Activated CD8-positive, alpha-beta memory T cell treated with anti-CD3 and anti-CD28 coated beads, Interleukin-2, amount 50 U/mL, for 48 hours (primary cell): Measurements from ENCODE around the gene SLC19A1.
"Not testable (repeated sequence)": the region's sequence is repeated elsewhere in the genome, so short reads cannot be mapped to it uniquely, and the experiment has no call there.

Source experiments
- DNase-seq: peaks from one replicate; pipeline ENCODE4 v3.0.0-alpha.2; 2020

SLC19A1 gene

DNA sequence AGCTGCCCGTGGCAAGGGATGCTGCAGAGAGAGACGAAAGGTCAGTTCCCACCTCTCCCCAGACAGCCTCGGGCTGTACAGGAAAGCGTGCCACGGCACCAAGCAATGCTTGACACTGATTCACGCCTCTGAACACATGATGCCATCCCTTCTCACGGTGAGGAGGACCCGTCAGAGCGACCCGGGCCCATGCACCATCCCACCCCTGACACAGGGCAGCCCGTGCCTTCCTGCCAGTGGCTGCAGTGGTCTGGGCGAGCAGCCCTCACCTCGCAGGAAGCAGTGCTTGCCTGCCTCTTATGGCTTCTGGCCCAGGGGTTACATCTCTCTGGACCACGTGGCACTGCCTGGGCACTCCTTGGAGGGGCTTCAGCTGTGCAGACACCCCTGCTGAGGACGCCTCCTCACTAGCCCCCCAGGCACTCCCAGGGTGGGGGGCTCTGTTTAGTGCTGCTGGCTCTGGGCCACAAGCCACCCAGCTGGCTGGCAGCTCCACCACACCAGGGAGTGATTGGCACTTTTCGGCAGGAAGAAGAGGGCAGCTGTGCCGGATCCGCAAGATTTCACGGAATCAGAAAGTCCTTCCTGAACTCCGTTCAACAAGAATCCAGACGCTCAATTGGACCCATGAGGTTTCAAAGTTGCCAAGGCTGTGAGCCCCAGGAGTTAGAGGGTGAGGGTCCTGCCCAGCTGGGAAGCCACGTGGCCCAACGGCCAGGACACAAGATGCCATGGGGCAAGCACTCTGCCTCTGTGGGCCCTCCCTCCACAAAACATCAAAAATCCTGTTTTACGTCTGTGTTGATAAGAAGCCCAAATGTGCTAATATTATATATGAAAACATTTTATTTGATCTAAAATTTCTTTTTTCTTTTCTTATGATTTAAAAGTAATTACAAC, 34.8 kb upstream of the SLC19A1 start:
- no peak for DNase-seq

DNA sequence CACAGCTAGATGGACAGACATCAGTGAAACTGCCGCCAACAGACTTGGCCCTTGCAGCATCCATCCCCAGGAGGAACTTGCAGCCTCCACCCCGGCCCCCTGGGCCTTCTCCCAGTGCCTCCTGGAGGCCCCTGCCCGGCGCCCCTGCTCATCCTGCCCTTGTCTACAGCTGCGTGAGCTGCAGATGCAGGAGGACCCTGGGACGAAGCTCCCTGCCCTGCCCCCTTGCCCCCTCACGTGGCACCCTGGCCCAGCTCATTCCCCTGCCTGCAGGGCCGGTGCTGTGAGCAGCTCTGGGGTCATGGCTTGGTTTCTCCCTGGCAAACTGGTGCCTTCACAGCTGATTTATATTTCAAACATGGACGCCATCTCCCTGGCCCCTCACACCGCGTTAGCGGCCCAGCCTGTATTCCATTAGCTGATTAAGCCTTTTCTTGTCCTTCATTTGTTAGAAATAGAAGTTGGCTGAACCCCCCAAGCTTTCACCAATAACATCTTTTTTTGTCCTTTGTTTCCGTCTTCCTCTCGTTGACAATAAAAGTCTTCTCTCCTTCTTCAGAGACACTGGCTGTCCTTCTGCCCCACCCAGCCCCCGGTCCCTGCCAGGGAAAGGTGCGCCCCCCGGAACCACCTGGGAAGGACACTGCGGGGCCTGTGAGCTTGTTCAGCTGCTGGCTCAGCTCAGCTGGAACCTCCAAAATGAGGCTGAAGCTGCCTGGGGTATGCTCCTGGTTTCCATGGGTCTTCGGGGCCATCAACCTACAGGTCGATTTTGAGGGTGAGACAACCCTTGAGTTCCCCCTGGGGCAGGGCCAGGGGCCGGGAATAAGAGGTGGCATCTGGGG, 34.0 kb upstream of the SLC19A1 start:
- DNase-seq: no peak

DNA sequence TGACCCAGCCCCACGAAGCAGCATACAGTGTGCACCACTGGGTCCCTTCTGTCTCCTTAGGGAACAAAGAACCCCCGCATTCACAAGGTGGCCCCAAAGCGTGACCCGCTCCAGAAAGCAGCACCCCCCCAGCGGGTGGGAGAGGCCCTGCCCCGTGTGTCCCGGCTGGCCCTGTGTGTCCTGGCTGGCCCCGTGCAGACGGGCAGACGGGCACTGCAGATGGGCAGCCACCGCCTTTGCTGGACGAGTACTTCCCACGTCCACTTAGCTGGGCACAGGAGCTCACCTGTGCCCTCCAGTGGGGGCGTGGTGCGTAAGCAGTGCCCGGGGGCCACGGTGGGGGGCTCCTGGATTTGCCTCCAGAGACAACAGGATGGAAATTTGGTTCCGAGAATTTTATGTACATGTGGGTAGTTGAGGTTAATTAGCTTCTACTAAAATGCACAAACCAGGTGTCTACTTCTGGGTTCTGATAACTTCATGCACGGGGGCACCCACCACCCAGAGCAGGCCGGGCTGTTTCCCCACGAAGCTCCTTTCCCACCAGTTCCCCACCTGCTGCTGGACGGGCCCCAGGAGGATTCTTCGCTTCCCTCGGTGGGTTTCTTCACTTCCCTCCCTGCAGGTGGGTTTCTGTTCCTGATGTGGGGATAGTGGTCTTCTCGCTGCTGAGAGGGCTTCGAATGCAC, 33.2 kb upstream of the SLC19A1 start:
- DNase-seq: peak; percentile 22

DNA sequence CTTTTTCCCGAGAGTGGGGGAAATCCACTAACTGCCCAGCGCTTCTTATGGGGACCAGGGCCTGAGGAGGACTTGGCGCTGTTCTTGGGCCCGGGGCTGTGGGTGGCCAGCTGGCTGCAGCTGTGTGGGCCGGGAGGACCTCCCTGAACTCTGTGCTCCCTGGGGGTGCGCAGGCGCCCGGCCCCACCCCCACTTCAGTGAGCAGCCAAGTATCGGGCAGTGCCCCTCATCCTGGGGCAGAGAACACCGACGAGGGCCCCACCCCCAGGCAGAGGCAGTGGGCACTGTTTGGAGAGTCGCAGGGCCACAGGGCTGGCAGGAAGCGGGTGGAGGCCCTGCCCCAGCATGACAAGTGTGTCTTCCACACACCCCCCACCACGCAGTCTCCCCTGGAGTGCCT, 32.5 kb upstream of the SLC19A1 start:
- peak; percentile 23 for DNase-seq

DNA sequence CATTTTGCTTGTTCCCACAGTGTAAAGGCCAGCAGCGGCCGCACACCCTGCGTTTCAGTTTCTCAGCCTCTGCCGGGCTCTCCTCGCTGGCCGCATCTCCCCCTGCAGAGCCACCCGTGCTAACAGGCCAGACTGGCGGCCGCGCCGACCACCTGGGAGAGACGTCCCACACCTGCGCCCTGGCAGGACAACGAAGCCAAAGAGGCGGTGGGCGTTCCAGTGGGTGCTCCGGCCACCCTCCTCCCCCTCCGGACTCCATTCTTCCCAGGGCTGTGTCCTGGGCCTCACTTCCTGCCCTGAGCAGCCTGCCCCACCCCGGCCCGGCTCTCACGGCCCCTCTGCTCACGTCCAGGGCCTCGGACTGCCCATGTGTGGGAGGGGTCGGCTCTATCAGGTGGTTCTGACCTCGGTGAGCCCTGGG, 31.9 kb upstream of the SLC19A1 start:
- peak; percentile 36 for DNase-seq

DNA sequence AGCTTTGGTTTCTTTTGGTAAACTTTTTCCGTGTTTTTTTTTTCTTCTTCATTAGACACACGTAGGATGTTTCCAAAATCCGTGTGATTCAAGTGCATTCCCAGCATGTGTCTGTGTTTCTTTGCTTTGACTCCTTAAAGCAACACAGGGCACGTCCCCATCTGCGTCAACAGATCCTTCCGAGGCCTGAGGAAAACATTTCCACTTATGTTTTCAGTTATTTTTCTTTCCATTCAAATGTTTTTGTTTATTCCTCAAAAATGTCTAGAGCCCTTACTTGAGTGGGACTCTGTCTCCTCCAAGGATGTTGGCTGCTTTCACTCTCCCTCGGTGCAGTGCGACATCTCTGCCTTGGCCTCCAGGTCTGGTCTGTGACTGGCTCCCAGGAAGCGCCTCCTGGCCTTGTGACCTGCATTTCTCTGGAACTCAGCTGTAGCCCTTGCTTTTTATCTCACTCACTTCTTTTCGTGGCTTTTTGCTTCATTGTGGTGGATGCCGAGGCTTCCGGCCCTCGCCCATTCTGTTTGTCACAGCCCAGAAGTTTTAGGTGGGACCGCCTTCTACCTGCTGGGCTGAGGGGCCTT, 31.3 kb upstream of the SLC19A1 start:
- DNase-seq: peak; percentile 6

DNA sequence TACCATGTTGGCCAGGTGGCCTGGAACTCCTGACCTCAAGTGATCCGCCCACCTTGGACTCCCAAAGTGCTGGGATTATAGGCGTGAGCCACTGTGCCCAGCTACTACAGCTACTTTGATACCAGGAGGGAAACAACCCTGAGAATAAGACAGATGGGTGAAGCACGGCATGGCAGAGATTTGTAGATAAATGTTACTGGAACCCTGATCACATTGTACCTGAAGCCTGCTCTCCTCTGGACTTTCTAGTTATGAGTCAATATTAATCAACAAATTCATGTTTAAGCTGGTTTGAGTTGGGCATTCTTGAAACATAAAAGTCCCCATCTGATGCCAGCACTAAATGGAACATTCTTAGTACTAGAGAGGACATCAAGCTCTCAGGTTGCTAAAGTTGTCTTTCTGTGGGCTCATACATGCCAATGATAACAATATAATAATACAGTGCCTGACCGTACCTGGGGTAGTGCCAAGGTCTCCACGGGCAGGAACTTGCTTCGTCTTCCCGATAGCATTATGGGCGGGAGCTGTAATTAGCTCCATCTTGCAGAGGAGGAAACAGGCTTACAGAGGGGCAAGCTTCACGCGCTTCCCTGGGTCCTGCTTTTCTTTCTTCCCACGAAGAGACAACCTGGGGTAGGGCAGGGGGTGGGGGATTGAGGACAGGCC, 30.7 kb upstream of the SLC19A1 start:
- DNase-seq: peak; percentile 22

DNA sequence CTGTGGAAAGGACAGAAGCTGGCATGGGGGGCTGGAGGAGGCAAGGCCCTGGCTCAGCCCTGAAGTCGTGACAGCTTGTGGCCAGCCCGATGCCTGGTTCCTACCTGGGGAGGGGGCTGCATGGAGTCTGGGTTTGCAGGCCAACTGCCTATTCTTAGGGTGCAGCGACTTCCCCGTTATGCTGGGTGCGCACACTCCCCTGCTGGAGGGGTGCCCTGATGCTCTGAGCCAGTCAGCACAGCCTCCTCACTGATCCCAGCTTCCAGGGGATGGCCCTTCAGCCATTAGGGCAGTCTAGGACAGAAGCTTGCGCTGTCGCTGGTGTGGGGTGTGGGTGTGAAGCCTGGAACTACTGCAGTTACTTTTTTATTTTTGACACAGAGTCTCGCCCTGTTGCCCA, 30.0 kb upstream of the SLC19A1 start:
- no peak for DNase-seq

DNA sequence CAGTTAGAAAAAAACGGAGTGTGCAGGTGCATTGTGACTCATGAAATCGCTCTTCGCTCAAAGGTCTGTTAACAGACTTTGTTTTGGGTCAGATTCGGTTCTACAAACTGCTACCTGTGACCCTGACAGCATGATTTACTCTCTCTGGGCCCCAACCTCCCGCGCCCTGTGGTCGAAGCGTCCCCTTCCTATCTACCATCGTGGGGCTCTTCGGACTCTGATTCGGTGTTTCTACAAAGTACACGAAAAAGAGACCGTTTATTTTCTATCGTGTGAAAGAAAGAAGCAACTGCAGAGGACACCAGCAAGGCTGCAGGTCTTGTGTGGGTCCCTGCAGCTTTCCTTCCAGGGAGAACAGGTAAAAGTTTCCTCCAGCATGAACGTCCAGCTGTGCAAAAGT, 29.4 kb upstream of the SLC19A1 start:
- no peak for DNase-seq

DNA sequence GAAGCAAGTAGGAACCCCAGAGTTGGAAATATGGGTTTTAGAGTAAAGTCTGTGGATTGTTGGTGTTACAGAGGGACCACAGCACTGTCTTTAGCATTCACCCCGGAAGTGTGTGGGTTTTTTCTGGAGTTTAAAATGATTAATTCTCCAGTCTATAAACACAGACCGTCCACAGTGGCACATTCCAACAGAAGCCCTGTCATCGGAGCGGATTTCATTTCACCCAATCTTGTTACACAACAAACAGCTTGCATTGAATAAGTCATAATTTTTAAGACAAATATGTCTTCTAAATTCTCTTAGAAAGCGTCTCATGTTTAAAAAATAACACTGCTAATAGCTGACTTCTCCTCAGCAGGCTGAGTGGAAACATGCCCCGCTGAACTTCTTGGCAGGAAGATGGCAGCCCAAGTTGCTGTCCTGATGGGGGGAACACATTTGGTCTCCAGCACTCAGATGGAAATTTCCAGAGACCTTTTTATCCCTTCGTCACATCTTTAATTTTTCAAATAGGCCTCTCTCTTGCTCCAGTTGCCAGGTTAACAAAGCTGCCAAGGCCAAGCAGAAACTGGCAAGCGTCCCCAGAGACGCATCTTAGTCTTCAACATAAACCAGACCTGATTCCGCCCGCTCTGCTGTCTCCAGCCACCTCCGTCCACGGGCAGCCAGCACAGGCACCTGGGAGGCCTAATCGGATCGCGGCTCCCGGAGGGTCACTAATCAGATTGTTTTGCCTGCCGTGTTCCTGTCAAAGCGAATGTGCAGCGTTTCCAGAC, 28.8 kb upstream of the SLC19A1 start:
- no peak for DNase-seq

DNA sequence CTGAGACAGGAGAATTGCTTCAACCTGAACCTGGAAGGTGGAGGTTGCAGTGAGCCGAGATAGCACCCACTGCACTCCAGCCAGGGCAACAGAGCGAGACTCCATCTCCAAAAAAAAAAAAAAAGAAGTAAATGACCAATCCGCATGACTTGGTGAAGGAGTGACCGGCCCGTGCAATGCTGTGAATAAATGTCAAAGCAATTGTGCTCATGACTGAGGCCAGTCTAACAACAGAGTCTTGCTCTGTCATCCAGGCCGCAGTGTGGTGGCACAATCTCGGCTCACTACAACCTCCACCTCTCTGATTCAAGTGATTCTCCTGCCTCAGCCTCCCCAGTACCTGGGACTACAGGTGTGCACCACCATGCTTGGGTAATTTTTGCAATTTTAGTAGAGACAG, 27.8 kb upstream of the SLC19A1 start:
- no peak for DNase-seq

DNA sequence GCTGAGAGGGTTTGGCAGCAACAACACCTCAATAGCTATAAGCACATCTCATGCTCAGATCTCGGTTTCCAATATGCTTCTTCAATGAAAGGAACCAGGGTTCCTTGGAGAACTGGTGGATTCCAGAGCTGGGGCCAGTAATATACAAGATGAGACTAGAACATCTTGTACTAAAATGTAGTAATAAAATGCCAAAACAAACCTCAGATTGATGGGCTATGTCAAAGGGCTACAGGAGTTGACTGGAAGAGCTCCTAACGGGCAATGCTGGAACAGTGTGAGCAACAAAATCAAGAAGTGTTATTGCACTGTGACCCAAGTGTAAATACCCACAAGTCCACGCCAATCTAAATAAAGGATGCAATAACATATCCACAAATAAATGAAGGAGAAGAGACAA, 26.1 kb upstream of the SLC19A1 start:
- DNase-seq: no peak

DNA sequence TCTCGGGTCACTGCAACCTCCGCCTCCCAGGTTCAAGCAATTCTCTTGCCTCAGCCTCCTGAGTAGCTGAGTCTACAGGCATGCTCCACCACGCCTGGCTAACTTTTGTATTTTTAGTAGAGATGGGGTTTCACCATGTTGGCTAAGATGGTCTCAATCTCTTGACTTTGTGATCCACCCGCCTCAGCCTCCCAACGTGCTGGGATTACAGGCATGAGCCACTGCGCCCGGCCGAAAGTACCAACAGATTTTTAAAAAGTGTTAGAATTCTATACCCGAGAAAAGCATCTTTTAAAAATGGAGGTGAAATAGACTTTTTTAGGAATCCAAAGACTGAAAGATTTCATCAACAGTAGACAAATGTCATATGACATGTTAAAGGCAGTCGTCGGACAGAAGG, 21.9 kb upstream of the SLC19A1 start:
- not testable (repeated sequence) for DNase-seq

DNA sequence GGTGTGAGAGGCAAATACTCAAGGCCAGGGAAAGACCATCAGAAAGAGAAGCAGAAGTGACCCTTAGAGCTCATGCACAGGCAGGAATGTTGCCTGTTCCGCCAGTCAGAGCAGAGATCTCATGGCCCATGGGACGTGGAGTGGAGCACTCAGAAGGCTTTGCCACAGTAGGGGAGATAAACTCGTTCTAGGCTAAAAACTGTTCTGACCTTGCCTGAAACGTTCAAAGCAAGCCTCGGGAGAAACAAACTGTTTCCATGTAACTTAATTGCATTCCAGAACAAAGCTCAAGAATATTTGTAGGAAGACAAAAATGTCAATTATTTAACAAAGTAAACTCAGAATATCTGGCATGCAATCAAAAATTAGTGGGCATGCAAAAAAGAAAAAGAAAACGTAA, 20.7 kb upstream of the SLC19A1 start:
- DNase-seq: no peak

DNA sequence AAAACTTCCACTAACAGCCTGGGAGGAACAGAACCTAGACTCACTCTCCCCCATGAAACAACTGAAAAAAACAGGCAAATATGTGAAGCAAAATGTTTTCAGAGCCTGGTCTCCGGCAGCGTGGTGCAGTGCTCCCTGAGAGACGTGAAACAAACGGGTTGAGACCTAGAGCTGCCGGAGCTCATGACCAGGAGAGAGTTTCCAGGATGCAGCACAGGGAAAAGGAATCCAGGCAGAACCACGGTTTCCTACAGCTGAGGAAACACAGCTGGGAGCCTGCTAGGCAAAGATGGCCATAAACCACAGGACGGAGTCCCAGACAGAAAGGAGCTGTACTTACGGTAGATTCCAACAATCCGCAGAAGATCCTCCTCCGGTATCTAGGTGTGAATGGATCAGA, 20.2 kb upstream of the SLC19A1 start:
- DNase-seq: peak; percentile 29

DNA sequence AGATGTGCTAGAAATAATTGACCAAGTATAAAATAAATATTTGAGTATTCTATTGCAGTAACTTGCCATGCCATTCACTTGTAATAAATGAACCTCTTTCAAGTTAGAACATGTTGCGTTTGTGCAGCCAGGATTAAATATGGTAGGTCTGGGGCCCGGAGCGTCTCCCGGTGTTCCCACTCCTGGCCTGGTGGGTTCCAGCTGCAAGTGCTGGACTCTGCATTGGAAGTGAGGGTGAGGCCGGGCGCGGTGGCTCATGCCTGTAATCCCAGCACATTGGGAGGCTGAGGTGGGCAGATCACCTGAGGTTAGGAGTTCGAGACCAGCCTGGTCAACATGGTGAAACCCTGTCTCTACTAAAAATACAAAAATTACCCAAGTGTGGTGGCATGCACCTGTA, 19.0 kb upstream of the SLC19A1 start:
- DNase-seq: not testable (repeated sequence)

DNA sequence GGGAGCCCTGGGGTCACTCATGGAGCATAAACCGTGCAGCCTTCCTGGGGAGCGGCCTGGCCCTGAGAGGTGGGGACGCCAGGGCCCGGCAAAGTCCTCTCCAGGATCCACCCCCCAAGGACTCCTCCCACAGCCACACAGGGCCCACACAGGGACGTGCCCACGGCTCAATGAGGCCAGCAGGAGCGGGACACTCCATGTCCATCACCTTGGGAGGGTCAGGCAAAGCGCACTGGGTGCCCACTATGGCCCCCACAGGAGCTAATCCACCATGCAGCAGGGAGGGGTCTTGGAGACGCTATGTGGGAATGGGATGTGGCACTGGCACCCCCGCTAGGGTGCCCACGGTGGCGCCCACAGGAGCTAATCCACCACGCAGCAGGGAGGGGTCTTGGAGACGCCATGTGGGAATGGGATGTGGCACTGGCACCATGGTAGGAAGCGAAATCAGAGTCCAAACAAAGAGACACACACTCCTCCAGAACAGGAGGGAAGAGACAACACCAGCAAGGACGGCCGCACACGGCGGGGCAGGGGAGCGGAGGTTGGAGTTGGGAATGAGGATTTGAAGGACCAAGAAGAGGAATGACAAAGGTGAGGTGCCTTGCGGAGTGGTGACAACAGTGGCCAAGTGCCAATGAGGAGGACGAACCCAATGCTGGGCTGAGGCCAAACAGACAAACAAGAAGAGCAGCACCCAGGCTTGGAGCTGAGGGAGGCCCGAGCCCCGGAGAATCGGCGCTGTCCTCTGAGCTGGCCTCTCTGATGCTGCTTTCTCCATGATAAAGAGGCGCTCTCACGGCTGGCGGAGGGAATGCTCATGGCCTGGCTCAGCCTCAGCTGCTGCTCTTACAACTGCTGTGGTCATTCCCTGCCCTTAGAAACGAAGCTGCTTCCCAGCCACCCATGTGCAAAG, 18.1 kb upstream of the SLC19A1 start:
- no peak for DNase-seq

DNA sequence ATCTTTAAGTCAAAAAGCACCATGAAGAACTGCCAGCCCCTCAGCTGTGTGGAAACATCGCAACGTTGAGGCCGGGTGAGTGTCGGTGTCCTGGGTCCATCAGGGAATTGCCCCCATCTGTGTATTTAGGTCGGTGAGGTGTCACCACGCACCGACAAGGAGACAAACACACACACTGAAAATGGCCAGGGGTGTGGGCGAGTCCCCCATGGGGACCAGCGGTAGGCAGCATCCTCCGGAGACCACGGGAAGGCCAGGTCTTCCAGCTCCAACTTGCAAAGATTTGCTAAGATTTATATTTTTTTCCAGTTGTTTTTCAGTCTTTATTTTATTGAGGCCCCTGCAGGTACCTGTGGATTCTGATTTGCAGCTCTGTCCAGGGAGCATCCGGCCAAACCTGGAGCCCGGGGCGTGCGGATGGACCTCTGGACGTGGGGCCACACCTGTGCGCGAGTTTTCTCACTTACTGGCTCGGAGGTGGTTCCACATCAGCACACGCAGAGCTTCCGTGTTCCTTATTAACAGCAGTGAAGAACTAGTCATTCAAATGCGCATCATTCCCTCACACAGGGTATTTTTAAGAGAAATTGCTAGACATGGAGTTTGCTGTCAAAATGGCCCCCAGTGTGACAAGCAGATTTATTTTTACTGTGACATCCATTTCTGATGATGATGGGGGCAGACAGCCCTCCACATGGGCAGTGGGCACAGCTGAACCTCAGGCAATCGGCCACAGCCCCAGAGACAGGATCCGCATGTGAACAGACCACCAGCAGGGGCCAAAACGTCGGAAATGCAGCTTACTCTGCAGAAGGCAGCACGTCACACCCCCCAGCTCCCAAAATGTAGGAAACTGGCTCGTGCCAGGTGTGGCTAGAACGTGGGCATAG, 17.2 kb upstream of the SLC19A1 start:
- DNase-seq: no peak

DNA sequence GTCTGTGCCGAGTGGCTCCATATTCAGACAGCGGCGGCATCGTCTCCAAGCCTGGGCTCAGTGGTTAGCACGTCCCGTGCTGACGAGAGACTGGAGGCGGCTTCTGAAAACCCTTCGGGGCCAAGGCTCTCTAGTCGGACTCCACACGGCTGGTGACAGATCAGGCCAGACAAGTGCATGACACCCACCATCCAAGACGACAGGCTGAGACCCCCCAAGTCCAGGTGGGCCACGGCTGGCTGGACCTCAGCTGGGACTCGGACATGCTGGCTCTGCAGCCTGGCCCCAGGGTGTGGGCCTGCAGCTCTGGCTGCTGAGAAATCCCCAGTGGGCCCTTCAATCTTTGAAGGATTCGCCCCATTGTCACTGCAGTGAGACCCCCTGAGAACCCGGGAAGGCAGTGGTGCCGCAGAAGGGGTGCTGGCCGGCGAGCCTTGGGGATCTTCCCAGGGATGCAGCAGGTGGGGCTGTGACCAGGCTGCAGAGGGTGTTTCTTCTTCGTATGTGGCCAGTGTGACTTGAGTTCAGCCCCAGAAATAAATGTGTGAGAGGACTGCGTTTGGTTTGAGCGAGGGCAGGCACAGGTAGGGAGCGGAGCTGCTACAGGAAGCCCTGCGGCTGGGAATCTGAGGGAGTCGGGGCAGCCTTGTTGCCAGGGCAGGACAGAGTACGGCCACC, 15.9 kb upstream of the SLC19A1 start:
- no peak for DNase-seq
